Stimulated activated CD8-positive, alpha-beta memory T cell treated with anti-CD3 and anti-CD28 coated beads, Interleukin-7, amount 100 ng/mL, for 24 hours (primary cell): ENCODE results near the gene CCNDBP1.
"Not testable (repeated sequence)": the region's sequence is repeated elsewhere in the genome, so short reads cannot be mapped to it uniquely, and the experiment has no call there.

Source experiments
- DNase-seq: peaks from one replicate; pipeline ENCODE4 v3.0.0-alpha.2; 2020; ENCODE audit warnings: low read depth

Gene CCNDBP1

DNA sequence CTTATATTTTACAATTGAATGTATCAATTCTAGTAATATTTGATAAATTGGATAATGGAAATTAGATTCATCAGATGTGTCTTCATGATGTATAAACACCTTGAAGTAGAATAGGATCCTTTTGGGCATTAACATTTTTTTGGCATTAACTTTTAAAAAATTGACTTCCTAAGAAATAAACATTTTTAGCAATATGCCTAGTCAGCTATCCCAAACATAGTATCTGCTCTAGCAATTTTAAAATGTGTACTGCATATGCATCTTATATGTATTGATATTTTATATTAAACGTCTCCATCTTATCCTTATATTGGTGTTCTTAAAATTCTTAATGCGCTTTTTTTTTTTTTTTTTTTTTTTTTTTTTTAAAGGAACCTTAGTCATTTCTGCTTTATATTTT is 8.5 kb downstream of the CCNDBP1 start:
- no peak for DNase-seq

DNA sequence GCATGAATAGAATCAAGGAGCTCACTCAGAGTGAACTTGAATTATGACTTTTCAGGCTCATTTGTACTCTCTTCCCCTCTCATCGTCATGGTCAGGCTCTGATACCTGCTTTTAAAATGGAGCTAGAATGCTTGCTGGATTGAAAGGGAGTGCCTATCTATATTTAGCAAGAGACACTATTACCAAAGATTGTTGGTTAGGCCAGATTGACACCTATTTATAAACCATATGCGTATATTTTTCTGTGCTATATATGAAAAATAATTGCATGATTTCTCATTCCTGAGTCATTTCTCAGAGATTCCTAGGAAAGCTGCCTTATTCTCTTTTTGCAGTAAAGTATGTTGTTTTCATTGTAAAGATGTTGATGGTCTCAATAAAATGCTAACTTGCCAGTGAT is 9.6 kb downstream of the CCNDBP1 start:
- no peak for DNase-seq

DNA sequence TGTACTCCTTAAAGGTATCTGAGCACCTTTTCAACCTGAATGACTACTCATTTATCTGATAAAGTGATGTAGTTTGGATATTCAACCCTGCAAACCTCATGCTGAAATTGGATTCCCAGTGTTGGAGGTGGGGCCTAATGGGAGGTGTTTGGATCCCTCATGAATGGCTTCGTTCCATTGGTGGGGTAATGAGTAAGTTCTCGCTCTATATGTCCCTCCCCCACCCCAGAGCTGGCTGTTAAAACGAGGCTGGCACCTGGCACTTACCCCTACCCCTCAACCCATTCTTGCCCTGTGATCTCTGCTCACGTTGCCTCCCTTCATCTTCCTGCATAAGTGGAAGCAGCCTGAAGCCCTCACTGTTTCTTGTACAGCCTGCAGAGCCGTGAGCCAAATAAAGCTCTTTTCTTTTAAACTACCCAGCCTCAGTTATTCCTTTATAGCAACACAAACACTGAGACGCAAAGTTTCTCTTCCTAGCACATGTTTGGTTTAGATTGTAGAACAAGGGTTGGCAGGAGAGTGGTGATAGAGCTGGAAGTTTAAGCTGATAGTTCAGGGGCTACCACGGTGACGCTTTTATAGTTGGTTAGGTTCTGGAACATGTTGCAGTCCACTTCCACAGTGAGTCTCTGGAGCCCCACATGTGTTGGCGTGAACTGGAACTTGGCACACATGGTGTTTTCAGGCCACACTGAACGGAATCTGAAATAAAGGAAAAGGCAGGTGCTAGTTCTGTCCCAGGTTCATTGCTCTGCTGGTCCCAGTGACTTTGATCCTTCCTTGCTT is 11.8 kb downstream of the CCNDBP1 start:
- DNase-seq, result no peak

DNA sequence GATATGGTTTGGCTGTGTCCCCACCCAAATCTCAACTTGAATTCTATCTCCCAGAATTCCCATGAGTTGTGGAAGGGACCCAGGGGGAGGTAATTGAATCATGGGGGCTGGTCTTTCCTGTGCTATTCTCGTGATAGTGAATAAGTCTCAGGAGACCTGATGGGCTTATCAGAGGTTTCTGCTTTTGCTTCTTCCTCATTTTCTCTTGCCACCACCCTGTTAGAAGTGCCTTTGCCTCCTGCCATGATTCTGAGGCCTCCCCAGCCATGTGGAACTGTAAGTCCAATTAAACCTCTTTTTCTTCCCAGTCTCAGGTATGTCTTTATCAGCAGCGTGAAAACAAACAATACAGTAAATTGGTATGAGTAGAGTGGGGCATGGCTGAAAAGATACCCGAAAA is 12.6 kb downstream of the CCNDBP1 start:
- not testable (repeated sequence) for DNase-seq

DNA sequence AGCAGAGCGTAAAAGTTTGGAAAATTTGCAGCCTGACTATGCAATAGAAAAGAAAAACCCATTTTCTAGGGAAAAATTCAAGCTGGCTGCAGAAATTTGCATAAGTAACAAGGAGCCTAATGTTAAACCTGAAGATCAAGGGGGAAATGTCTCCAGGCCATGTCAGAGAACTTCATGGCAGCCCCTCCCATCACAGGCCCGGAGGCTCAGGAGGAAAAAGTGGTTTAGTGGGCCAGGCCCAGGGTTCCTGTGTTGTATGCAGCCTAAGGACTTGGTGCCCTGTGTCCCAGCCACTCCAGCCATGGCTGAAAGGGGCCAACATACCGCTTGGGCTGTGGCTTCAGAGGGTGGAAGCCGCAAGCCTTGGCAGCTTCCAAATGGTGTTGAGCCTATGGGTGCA is 13.4 kb downstream of the CCNDBP1 start:
- not testable (repeated sequence) for DNase-seq

DNA sequence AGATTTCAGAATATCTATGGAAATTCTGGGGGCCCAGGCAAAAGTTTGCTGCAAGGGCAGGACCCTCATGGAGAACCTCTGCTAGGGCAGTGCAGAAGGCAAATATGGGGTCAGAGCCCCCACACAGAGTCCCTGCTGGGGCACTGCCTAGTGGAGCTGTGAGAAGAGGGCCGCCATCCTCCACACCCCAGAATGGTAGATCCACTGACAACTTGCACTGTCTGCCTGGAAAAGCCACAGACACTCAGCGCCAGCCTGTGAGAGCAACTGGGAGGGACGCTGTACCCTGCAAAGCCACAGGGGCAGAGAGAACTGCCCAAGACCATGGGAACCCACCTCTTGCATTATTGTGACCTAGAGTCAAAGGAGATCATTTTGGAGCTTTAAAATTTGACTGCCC is 13.8 kb downstream of the CCNDBP1 start:
- no peak for DNase-seq

DNA sequence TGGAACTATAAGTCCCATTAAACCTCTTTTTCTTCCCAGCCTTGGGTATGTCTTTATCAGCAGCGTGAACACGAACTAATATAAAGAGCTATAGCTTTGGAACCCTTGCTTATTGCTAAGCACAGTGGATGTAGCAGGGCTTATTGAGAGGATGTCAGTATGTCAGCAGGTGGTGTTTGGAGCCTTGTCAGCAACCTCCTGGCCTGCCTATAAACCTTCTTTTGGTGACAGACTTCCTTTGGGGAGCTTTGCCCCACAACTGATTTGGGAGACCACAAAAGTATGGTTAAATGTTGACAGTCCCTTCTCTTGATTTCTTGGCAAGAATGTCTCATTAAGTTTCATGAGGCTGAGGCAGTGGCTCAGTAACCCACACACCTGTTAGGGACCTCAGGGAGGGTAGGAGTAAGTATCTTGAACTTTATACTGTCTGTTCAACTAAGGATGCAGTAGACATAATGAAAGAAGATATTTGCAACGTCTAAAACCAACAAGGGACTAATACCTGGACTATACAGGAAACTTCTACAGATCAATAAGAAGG is 14.8 kb downstream of the CCNDBP1 start:
- no peak for DNase-seq

DNA sequence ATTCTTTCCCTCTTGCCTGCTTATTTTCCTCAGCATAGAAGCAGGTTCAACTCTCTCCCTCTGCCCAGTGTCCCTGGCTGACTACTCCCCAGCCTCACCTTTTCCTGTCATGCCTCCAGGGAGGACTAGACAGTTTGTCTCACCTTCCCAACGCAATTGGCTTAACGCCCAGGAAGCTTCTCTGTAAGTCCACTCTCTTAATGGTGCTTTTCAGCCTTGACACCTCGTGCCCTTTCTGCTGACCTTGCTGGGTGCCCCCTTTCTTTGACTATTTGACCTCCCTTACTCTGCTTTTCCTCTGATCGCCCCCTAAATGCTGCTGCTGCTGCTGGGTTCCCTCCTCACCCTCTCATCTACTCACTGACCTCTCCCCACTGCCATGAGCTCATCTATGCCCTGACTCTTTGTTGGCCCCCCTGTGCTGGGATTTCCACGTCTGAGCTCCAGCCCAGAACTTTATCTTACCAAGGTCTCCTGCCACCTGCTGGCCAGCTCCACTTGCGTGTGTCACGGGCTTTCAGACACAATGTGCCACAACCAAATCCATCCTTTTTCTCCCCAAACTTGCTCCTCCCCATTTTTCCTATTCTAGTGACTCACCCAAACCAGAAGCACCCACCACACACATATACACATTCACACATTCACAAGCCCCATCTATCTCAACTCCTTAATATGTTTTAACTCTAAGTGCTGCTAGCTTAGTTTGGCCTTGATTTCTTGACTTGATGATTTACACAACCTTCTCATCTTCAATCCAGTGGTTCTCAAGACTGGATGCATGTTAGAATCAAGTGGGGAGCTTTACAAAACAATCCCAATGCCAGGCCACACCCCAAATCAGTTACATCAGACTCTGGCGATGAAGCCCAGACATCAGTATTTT is 19.1 kb downstream of the CCNDBP1 start:
- no peak for DNase-seq

DNA sequence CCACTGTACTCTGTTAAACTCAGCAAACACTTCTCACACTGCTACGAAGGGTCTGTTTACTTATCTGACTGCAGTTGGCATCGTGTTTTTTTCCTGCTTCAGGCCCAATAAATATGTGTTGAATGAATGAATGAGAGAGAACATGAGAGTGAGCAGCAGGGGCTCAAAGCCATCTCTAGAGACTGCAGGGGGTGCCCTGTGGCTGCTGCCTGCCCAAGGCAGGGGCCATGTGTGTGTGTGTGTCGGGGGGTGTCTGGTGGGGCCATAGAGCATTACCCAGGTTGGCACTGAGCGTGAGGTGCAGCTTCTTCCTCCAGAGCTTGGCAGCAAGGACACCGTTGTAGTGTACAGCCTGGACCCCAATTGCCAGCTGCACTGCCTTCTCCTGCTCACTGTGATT is 20.9 kb downstream of the CCNDBP1 start:
- no peak for DNase-seq

DNA sequence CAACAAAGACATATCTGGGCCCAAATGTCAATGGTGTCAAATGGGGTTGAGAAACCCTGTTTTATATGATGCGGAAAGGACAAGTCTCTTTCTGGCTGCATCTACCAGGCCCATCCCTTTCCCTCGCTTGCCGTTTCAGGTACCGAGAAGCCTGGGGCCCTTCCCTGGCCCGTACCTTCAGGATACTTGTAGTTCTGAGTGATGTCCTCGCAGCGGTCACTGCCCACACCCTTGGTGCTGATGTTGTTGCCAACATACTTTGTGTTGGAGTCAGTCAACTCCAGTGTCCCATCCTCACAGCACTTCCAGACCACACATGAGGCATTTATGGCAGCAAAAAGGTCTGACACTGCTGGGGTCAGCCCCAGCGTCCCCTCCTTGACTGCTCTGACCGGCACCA is 21.8 kb downstream of the CCNDBP1 start:
- no peak for DNase-seq

DNA sequence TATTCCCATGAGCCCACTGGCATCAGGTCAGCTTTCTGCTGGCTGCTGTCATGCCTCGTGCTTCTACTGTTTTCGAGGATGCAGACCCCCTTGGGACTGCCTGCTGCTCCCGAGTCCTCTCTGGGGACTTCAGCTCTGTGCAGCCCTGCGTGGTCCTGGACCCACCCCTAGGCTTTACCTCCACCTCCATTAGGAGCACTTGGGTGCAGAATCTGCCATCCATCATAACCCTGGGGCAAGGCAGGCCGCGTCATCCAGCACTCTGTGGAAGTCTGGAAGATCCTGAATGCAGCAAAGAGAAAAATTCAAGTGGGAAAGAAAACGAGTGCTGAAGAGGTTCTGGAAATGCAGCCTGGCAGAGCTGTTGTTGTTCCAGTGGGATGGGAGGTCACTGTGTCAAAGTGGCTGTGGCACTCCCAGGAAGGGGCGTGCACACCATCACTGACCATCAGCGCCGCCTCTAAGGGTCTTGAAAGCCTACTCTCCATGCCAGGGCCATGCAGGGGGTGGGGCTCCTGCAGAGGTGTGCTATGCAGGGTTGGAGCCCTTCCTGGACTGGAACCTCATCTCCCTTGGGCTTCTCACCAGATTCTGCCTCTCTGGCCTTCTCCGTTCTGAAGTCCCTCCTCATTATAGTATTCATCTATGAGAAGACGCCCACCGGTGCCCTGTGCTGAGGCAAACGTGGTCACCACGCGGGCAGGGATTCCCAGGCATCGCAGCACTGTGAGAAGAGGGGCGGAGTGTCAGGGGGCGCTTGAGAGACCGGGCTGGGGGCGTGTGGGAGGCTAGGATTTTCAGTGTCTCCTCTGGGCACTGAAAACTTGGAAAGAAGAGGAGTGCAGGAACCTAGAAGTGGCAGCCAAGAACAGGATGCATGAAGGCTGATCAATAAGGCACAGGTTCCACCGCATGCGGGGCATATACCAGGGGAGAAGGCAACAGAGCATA is 23.1 kb downstream of the CCNDBP1 start:
- DNase-seq, result no peak

DNA sequence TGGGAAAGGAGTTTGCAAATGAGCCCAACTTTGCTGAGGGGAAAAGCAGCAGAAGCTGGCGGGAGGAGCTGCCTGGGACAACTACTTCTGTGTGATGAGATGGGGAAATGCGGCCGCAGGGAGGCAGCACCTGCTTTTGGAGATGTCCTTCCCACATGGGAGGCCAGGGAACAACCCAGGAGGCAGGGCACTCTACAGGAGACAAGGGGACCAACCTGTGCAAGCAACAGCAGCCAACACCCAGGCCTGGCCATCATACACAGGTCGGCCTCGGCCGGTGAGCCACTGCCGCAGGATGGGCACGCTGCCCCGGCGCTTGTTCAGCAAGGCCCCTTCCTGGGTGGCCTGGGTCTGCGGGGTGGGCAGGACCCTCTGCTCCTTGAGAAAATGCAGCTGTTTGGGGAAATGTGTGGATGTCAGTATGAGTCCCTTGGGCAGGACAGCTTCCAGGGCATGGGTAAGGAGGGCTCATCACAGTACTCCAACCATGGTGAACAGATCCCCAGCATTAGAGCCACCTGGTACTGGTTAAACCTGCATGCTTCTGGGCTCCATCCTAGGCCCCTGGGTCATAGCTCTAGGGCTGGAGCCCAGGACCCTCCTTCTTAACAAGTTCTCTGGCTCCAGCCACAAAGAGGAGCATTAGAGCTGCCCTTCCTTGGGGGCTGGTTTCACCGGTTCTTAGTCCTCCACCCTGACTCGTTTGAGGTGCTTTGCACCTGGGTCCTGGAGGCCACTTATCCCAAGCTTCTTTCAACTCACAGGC is 24.0 kb downstream of the CCNDBP1 start:
- no peak for DNase-seq

DNA sequence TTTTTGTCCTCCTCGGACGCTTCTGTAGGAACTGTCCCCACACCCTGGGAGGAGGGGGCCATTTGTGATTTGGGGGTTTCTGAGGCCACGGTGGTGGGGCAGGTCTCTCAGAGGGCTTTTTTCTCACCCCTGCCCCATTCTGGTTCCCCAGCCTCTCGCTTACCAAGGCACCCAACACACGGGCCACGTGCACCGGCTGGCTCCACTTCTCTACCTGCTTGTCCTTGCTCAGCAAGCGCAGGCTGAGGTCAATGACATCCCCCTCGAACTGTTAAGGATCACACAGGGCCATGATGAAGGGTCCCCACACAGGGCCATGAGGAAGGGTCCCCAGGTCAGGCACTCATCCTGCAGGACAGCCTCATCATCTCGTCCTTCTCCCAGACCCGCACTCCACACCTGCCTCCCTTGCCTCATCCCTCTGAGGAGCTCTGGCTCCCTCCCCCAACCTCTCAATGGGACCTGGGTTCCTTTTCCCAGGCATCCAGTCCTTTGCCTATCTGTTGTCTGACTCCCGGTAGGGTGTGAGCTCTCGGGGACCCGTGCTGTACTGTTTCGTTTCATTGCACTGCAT is 25.1 kb downstream of the CCNDBP1 start:
- no peak for DNase-seq

DNA sequence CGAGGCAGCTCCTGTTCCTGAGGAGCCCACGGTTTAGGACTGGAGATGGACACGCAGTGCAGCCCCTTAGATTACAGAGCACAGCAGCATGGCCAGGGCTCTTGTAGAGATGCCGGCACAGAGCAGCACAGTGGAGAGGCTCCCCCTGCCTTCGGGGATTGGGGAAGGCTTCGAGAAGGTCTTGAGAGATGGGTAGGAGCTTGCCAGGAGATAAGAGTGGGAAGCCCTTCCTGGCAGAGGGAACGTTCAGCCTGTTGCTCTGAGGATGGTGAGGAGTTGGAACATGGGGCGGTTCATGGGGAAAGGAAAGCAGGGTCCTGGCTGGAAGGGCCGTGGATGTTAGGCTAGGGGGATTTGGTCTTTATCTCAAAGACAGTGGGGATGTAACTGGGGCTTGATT is 25.6 kb downstream of the CCNDBP1 start:
- DNase-seq, result no peak

DNA sequence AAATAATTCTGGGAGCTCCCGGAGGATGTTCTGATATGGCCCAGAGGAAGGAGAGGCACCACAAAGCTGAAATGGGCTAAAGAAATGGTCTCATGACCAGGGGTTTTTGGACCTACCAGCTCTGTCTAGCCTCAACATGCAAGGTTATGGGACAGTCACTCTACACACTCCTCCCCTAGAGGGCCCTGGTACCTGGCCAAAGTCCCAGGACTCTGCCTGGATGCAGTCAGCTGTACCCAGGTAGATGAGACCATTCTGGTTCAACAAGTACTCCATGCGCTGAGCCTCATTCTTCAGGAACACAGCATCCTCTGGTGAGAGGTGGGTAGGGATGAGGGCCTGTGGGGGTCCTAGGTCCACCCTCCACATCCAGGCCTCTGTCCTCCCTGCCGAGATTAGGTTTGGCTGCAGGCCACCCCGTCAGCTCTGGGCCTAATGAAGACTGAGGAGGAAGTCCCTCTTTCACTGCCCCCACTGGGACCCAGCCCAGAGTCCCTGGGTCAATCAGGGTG is 26.1 kb downstream of the CCNDBP1 start:
- DNase-seq, result no peak

DNA sequence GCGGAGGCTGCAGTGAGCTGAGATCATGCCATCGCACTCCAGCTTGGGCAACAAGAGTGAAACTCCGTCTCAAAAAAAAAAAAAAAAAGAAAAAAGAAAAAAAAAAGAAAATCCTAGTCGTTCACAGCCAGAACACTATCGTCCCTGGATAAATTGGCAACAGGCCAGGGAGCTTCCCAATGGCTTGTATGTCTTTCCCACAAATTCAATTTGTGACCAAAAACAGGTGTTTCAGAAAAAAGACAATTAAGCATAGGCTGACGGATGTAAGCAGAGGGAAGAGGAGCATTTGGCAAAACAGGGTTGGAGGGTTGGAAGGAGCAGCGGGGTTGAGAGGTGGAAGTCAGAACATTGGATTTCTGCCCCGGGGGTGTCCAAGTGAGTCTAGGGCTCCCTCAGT is 27.1 kb downstream of the CCNDBP1 start:
- no peak for DNase-seq

DNA sequence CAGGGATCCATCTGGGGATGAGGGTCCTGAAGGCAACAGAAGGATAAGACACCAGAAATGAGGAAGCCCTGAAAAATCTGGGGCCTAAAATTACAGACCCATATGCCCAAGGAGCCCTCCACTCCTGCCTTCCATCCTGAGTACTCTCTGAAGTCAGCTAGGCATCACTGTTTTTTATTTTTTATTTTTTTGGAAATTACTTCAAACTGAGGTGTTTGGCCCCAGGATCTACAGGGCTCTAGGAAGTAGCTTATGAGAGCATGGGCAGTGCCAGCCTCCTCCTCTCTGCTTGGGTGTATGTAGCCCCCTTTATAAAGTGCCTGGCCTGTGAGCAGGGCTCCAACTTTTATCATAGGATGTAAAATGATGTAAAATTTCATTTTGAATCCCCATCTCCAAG is 27.7 kb downstream of the CCNDBP1 start:
- no peak for DNase-seq

DNA sequence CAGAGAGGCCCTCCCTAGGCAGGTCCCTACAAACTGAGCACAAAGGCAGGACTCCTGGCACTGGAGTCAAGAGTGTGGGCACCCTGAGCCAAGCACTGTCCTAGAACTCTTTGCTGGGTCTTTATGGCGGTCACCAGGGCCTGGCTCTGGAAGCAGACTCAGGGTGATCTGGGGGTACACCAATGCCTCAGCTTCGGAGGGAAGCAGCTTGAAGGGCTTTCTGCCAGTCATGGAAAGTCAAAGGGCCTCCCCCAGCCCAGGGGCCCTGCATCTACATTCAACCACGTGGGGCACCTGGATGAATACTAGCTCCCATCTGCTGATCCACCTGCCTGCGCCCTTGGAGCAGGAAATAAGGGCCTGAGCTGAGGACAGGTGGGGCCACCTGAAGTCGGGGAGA is 28.3 kb downstream of the CCNDBP1 start:
- no peak for DNase-seq

DNA sequence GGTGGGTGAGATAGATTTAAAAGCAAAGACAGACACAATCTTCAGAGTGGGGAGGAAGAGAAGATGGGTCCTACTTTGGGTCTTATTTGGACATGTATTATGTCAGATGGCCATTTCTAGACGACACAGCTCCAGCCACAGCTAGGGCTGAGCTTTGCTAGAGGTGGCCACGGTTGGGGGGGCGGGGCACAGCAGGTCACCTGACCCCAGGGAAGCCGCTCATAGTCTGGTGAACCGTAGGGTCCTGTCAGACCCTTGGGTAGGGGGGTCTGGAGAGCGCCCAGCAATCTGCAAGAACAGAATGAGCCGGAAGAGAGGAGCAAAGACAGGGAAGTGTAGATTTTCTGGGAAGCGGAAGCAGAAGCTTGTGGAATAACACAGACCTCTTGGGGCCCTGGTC is 29.0 kb downstream of the CCNDBP1 start:
- no peak for DNase-seq

DNA sequence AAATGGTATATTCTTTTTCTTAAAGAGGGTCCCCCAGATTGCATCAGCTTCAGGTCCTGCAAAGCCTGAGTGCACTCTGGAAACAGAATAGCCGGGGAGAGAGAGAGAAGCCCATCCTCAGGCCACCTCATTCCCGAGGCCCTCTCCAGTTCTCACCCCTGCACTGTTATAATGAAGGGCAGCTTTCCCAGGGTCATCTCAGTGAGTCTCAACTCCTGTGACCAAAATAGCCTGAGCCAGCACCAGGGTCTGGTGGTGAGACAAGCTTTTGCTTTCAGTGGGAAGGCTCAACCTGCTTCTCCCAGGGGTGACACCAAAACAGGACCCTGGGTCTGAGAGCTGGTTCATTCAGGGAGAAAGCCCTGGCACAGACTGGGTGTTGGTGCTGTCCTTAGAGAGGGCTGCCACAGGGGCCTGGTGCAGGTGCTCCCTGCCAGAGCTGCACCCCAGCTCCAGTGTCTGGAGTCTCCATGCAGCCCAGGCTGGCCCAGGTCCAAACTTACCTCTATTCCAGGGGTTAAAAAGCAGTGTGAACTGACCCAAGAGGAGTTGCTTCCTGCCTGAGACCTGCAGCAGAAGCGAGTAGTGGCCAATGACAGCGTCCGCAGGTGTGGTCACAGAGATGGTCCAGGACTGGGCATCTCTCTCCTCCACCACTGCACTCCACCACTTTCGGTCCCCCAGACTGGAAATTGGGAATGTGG is 29.5 kb downstream of the CCNDBP1 start:
- DNase-seq, result no peak
